Measurements from ENCODE around the gene PTGFR. TPM values are rescaled to one million over a fixed set of nuclear protein-coding genes. Genes with fewer than 3 reads are reported as not detected.

PTGFR gene
- total and polyA plus RNA-seq, 2 experiments from 2014 or later, result 8.3 to 13.3 TPM

GRCh38 chr1:78533527-78533926 lies 42.8 kb downstream of the PTGFR start:
- Histone ChIP-seq H3K4me2 (ENCODE audit: unreplicated experiment) (no peak overlapping the region), H2AFZ (no peak overlapping the region), H3K27me3 (replicated peaks; ENCODE audit: insufficient read depth) (no peaks in the 10 kb centered on the region), H3K9me2 (ENCODE audit: insufficient read depth) (no peaks in the 10 kb centered on the region), H4K20me1 (ENCODE audit: insufficient read depth) (no peaks in the 10 kb centered on the region), H3K27ac (no peak overlapping the region), H3K9ac (no peak overlapping the region), H3K4me3 (no peak overlapping the region), H3K9me3 (ENCODE audit: low read depth) (no peaks in the 10 kb centered on the region), H3K4me1 (ENCODE audit: insufficient read depth) (peaks cover 13% of the 10 kb centered on the region), H3K79me2 (ENCODE audit: insufficient read depth) (no peaks in the 10 kb centered on the region), H3F3A (ENCODE audit: insufficient read depth) (0 out of 2 replicates have a peak, but pooled peaks cover 7% of the 10 kb centered on the region), H3K36me3 (ENCODE audit: low read depth) (no peaks in the 10 kb centered on the region)
- in situ Hi-C loops (cut with MboI), result no loop called here
- 91 to 97% methylated on average over 4 of the region's 4 CpGs for WGBS, 2 experiments (ENCODE audit: low coverage in 1 of 2, low lambda C conversion rate in 2 of 2, missing lambda C conversion rate in 2 of 2)
- no peak for TF ChIP-seq EZH2 (IDR thresholded peaks at IDR 0.05; ENCODE audit: insufficient read depth, poor library complexity, severe bottlenecking)
- no peak for TF ChIP-seq EZH2phosphoT487 (IDR thresholded peaks at IDR 0.05; ENCODE audit: insufficient read depth, low read depth)
- no peak for DNase-seq

GRCh38 chr1:78535286-78535685 lies 44.5 kb downstream of the PTGFR start:
- Histone ChIP-seq H3K27me3 (replicated peaks; ENCODE audit: insufficient read depth) (no peaks in the 10 kb centered on the region), H3K9ac (no peak overlapping the region)
- in situ Hi-C loops (cut with MboI), result no loop called here

GRCh38 chr1:78536427-78536826 lies 45.7 kb downstream of the PTGFR start:
- Histone ChIP-seq H3K36me3 (ENCODE audit: low read depth) (no peaks in the 10 kb centered on the region), H3K4me3 (no peak overlapping the region)
- peak; percentile 67 for DNase-seq

More at GRCh38 chr1:78535286-78535685, 44.5 kb downstream of the PTGFR start:
- no peak for TF ChIP-seq EZH2 (IDR thresholded peaks at IDR 0.05; ENCODE audit: insufficient read depth, poor library complexity, severe bottlenecking)
- no peak for TF ChIP-seq EZH2phosphoT487 (IDR thresholded peaks at IDR 0.05; ENCODE audit: insufficient read depth, low read depth)
- 96 to 98% methylated on average over 1 of the region's 1 CpG for WGBS, 2 experiments (ENCODE audit: low coverage in 1 of 2, low lambda C conversion rate in 2 of 2, missing lambda C conversion rate in 2 of 2)
- H2AFZ ChIP-seq, result no peak overlapping the region
- 0 out of 2 replicates have a peak, but pooled peaks cover 7% of the 10 kb centered on the region for H3F3A ChIP-seq (ENCODE audit: insufficient read depth)
- no peaks in the 10 kb centered on the region for H4K20me1 ChIP-seq (ENCODE audit: insufficient read depth)
- H3K4me1 ChIP-seq (ENCODE audit: insufficient read depth), result peaks cover 13% of the 10 kb centered on the region
- DNase-seq, result no peak
- no peaks in the 10 kb centered on the region for H3K9me2 ChIP-seq (ENCODE audit: insufficient read depth)
- H3K27ac ChIP-seq, result no peak overlapping the region
- no peaks in the 10 kb centered on the region for H3K36me3 ChIP-seq (ENCODE audit: low read depth)
- no peak overlapping the region for H3K4me2 ChIP-seq (ENCODE audit: unreplicated experiment)
- H3K79me2 ChIP-seq (ENCODE audit: insufficient read depth), result no peaks in the 10 kb centered on the region
- no peaks in the 10 kb centered on the region for H3K9me3 ChIP-seq (ENCODE audit: low read depth)
- no peak overlapping the region for H3K4me3 ChIP-seq

GRCh38 chr1:78540048-78540447 lies 49.3 kb downstream of the PTGFR start:
- no peak for DNase-seq
- no peak overlapping the region for H3K4me2 ChIP-seq (ENCODE audit: unreplicated experiment)

More at GRCh38 chr1:78536427-78536826, 45.7 kb downstream of the PTGFR start:
- Histone ChIP-seq H3F3A (ENCODE audit: insufficient read depth) (0 out of 2 replicates have a peak, but pooled peaks cover 7% of the 10 kb centered on the region), H3K79me2 (ENCODE audit: insufficient read depth) (no peaks in the 10 kb centered on the region), H3K27ac (no peak overlapping the region), H3K9me3 (ENCODE audit: low read depth) (no peaks in the 10 kb centered on the region), H3K27me3 (replicated peaks; ENCODE audit: insufficient read depth) (no peaks in the 10 kb centered on the region), H3K9me2 (ENCODE audit: insufficient read depth) (no peaks in the 10 kb centered on the region), H4K20me1 (ENCODE audit: insufficient read depth) (no peaks in the 10 kb centered on the region), H3K4me2 (ENCODE audit: unreplicated experiment) (peak overlapping the region; percentile 25), H3K4me1 (ENCODE audit: insufficient read depth) (peaks cover 13% of the 10 kb centered on the region), H3K9ac (no peak overlapping the region), H2AFZ (no peak overlapping the region)
- TF ChIP-seq EZH2phosphoT487 (IDR thresholded peaks at IDR 0.05; ENCODE audit: insufficient read depth, low read depth) (no peak), EZH2 (IDR thresholded peaks at IDR 0.05; ENCODE audit: insufficient read depth, poor library complexity, severe bottlenecking) (no peak)
- in situ Hi-C loops (cut with MboI), result no loop called here
- WGBS, 2 experiments (ENCODE audit: low coverage in 1 of 2, low lambda C conversion rate in 2 of 2, missing lambda C conversion rate in 2 of 2), result 71 to 75% methylated on average over 2 of the region's 2 CpGs

GRCh38 chr1:78541479-78541878 lies 50.7 kb downstream of the PTGFR start:
- H2AFZ ChIP-seq, result no peak overlapping the region
- H3K27ac ChIP-seq, result no peak overlapping the region
- H3K9me3 ChIP-seq (ENCODE audit: low read depth), result no peaks in the 10 kb centered on the region
- no peak for DNase-seq
- in situ Hi-C loops (cut with MboI), result no loop called here
- no peaks in the 10 kb centered on the region for H3K79me2 ChIP-seq (ENCODE audit: insufficient read depth)
- no peaks in the 10 kb centered on the region for H4K20me1 ChIP-seq (ENCODE audit: insufficient read depth)
- no peak overlapping the region for H3K9ac ChIP-seq
- no peaks in the 10 kb centered on the region; the same call in 1 of the 2 replicates for H3K9me2 ChIP-seq (ENCODE audit: insufficient read depth)
- H3K27me3 ChIP-seq (replicated peaks; ENCODE audit: insufficient read depth), result no peaks in the 10 kb centered on the region
- H3K4me2 ChIP-seq (ENCODE audit: unreplicated experiment), result no peak overlapping the region
- peaks cover 15% of the 10 kb centered on the region; the same call in 1 of the 2 replicates for H3F3A ChIP-seq (ENCODE audit: insufficient read depth)
- H3K4me1 ChIP-seq (ENCODE audit: insufficient read depth), result peaks cover 8% of the 10 kb centered on the region
- H3K36me3 ChIP-seq (ENCODE audit: low read depth), result no peaks in the 10 kb centered on the region
- H3K4me3 ChIP-seq, result no peak overlapping the region
- no peak for TF ChIP-seq EZH2 (IDR thresholded peaks at IDR 0.05; ENCODE audit: insufficient read depth, poor library complexity, severe bottlenecking)
- TF ChIP-seq EZH2phosphoT487 (IDR thresholded peaks at IDR 0.05; ENCODE audit: insufficient read depth, low read depth), result no peak

More at GRCh38 chr1:78540048-78540447, 49.3 kb downstream of the PTGFR start:
- no peak for TF ChIP-seq EZH2phosphoT487 (IDR thresholded peaks at IDR 0.05; ENCODE audit: insufficient read depth, low read depth)
- no peak for TF ChIP-seq EZH2 (IDR thresholded peaks at IDR 0.05; ENCODE audit: insufficient read depth, poor library complexity, severe bottlenecking)
- Histone ChIP-seq H3K27ac (no peak overlapping the region), H3K9me2 (ENCODE audit: insufficient read depth) (no peaks in the 10 kb centered on the region), H3K4me1 (ENCODE audit: insufficient read depth) (peaks cover 13% of the 10 kb centered on the region), H3K9me3 (ENCODE audit: low read depth) (no peaks in the 10 kb centered on the region), H4K20me1 (ENCODE audit: insufficient read depth) (no peaks in the 10 kb centered on the region), H2AFZ (no peak overlapping the region), H3K27me3 (replicated peaks; ENCODE audit: insufficient read depth) (no peaks in the 10 kb centered on the region), H3K9ac (no peak overlapping the region), H3K79me2 (ENCODE audit: insufficient read depth) (no peaks in the 10 kb centered on the region), H3K36me3 (ENCODE audit: low read depth) (no peaks in the 10 kb centered on the region), H3K4me3 (no peak overlapping the region), H3F3A (ENCODE audit: insufficient read depth) (peaks cover 15% of the 10 kb centered on the region; the same call in 1 of the 2 replicates)
- in situ Hi-C loops (cut with MboI), result no loop called here
- WGBS, 2 experiments (ENCODE audit: low coverage in 1 of 2, low lambda C conversion rate in 2 of 2, missing lambda C conversion rate in 2 of 2), result 26 to 39% methylated on average over 2 of the region's 2 CpGs
